PFSK-1 (cell line): Measurements from ENCODE around the gene FAM20A.

ENCODE experiments used
- FOXP2 ChIP-seq: optimal IDR thresholded peaks from 2 replicates; pipeline ENCODE3; 2011; ENCODE audit warnings: borderline replicate concordance, control low read depth, inconsistent platforms; ENCODE audit not compliant: insufficient read depth; ENCODE audit errors: extremely low read length, extremely low read depth
- POLR2AphosphoS5 ChIP-seq: IDR thresholded peaks from 2 replicates; pipeline ENCODE4 v1.6.1; 2012; ENCODE audit warnings: low read depth, mild to moderate bottlenecking, control low read depth, low read length, moderate library complexity
- REST ChIP-seq, 2 experiments: IDR thresholded peaks; 2 replicates each; pipeline versions ENCODE4 v1.6.1 to v1.8.0; 2011 to 2012; ENCODE audit warnings: low read depth in 2 of 2, low read length in 2 of 2, control low read depth in 1 of 2, inconsistent platforms in 1 of 2, mild to moderate bottlenecking in 1 of 2, moderate library complexity in 1 of 2; ENCODE audit not compliant: insufficient read depth in 1 of 2
- SIN3A ChIP-seq: IDR thresholded peaks from 2 replicates; pipeline ENCODE4 v1.6.1; 2012; ENCODE audit warnings: mild to moderate bottlenecking, low read length, moderate library complexity, borderline replicate concordance; ENCODE audit not compliant: insufficient read depth
- TAF1 ChIP-seq: IDR thresholded peaks from 2 replicates; pipeline ENCODE4 v1.6.1; 2012; ENCODE audit warnings: low read length, control low read depth, borderline replicate concordance; ENCODE audit not compliant: insufficient read depth

Gene FAM20A

GRCh38 chr17:68602289-68602688 is 1.1 kb upstream of the FAM20A start:
- TF ChIP-seq SIN3A: no peak
- no peak for TF ChIP-seq FOXP2
- no peak for TF ChIP-seq TAF1

GRCh38 chr17:68601565-68602288 is 560 bp upstream of the FAM20A start:
- no peak for TF ChIP-seq FOXP2
- TF ChIP-seq POLR2AphosphoS5: no peak
- no peak for TF ChIP-seq REST (IDR thresholded peaks at IDR 0.05; ENCODE audit: insufficient read depth in 1 of 2, low read depth in 2 of 2, low read length in 2 of 2)
- TF ChIP-seq SIN3A: no peak
- TF ChIP-seq TAF1: no peak

- TF ChIP-seq REST (IDR thresholded peaks at IDR 0.05; ENCODE audit: insufficient read depth in 1 of 2, low read depth in 2 of 2, low read length in 2 of 2): no peak
- no peak for TF ChIP-seq TAF1
- TF ChIP-seq SIN3A: no peak
- TF ChIP-seq POLR2AphosphoS5: no peak
- TF ChIP-seq FOXP2: no peak
Observed at GRCh38 chr17:68600067-68600930, 868 bp downstream of the FAM20A start.

- no peak for TF ChIP-seq REST (IDR thresholded peaks at IDR 0.05; ENCODE audit: insufficient read depth in 1 of 2, low read depth in 2 of 2, low read length in 2 of 2)
- TF ChIP-seq FOXP2: no peak
- no peak for TF ChIP-seq TAF1
- TF ChIP-seq POLR2AphosphoS5: no peak
- TF ChIP-seq SIN3A: no peak
Observed at GRCh38 chr17:68599552-68600066, 1.6 kb downstream of the FAM20A start.

- TF ChIP-seq FOXP2 (no peak), SIN3A (no peak), POLR2AphosphoS5 (no peak), TAF1 (no peak), REST (IDR thresholded peaks at IDR 0.05; ENCODE audit: insufficient read depth in 1 of 2, low read depth in 2 of 2, low read length in 2 of 2) (no peak)
Observed at GRCh38 chr17:68599091-68599490, 2.1 kb downstream of the FAM20A start.
